ENCODE data around the gene ARHGAP26.

The ARHGAP26 gene

DNA sequence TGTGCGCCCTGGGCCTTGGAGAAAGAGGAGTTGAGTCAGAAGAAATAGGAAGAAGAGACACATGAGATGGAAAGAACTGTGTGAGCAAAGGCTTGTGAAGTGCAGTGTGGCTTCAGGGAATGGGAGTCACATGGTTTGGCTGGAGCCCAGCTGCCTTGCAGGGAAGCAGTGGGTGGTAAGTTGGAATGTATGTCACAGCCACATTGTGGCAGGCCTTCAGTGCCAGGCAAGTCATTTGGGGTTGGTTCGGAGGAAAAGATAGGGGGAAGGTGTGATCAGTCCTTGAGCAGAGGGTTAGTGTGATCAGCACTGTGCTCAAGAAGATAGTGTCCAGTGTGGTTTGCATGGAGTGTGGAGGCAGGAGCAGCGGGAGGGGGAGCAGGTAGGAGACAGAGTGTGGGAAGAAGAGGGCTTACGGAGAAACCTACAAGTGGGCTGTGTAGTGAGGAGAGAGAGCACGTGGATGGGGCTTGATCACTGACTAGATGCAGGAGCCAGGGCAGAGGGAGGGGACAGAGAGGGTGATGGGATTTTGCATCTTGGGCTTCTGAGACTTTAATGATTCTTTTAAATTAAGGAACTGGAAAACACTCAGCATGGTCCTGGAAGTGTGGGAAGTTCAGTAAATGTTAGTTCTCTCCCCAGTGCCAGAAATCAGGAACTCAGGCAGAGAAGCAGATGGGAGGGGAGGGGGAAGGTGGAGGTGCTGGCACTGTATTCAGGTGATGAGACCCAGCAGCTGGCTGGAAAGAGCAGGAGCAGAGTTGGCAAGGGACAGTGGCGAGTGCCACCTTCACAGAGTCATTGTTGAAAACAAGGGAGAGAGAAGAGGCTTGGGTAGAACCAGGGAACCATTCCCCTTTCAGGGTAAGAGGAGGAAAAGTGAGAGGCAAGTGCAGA, 46.6 kb downstream of the ARHGAP26 start:
- no peak for DNase-seq

GRCh38 chr5:142817949-142818431, 47.8 kb downstream of the ARHGAP26 start:
- DNase-seq = no peak

DNA sequence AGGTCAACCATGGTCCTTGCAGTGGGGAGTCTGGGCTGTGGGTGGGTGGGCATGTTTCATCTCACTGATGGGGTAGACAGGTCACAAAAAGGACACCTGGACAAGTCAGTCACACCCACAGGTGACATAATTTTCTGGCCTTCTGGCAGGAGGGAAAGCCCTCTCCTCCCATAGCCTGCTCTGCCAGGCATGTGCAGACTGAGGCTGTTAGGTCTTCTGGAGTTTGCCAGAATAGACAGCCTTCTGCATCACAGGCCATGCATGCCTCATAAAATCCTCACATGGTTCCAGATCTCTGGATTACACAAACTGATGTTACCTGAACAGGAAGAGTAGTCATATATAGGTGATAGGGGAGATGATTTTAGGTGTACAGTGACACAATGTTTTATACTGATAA, 49.1 kb downstream of the ARHGAP26 start:
- no peak for DNase-seq

GRCh38 chr5:142819825-142820224, 49.6 kb downstream of the ARHGAP26 start:
- DNase-seq = no peak

DNA sequence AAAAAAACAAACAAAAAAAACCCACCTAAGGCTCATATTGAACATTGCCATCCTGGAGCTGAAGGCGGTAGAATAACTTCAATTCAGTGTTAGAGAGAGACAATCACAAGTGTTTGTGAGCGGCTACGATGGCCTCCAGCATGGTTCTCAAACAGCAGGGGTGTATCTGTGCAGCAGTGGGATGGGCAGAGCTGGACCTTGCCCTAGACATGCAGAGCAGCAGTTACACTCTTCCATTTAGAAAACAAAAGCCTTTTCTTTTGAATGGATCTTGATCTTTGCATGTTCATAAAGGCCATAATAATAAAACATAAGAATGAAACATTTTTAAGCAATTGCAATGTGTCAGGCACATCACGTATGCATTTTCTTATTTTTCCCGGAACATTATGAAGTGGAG, 50.3 kb downstream of the ARHGAP26 start:
- no peak for DNase-seq

DNA sequence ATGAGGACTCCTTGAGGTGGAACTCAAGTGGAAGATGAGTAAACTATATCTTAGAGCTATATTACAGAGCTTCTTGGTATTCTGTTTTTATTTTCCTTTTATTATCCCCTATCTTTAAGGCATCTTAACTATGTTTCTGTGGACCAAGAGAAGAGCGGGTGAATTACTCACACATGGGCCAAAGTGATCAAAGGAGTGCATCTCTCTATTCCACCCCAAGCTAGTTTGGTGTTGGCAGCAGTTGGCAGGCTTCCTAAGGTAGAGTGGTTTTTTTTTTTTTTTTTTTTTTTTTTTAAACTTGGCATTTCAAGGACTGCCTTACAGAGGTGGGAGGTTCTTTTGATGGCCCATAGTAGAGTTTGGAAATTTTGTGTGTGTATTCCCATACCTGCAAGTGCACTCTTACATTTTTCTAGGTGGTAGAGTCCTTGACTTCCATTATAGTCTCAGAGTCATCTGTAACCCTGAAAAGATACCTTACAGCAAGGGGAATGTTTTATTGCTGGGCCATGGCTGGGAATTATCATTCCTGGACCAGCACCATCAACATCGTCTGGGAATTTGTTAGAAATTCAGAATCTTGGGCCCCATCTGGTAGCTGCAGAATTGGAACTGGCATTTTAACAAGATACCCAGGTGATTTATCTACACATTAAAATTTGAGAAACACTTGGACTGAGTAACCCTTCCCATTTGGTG, 51.0 kb downstream of the ARHGAP26 start:
- no peak for DNase-seq

GRCh38 chr5:142821733-142822487, 51.7 kb downstream of the ARHGAP26 start:
- no peak for DNase-seq

GRCh38 chr5:142823126-142823525, 52.9 kb downstream of the ARHGAP26 start:
- DNase-seq = no peak

DNA sequence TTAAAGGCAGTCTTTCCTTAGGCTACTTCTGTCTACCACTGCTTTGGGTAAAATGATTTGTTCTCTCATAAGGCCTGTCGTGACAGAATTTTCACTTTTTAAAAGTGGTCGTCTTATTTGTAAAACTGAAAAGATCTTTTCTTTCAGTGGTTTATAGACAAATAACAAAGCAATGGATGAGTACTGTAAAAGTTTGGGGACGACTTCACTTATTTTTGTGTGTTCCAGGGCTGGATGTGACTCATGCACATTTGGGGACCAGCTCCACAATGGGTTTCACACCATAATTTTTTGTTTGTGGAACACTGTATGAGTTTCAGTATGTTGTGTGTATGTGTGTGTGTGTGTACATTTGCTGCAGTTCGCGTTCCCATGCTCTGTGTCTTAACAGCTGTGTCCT, 53.6 kb downstream of the ARHGAP26 start:
- no peak for DNase-seq

GRCh38 chr5:142824391-142824790, 54.2 kb downstream of the ARHGAP26 start:
- no peak for DNase-seq

GRCh38 chr5:142825378-142826089, 55.4 kb downstream of the ARHGAP26 start:
- no peak for DNase-seq

- no peak for DNase-seq
Observed at GRCh38 chr5:142826093-142826492, 55.9 kb downstream of the ARHGAP26 start.

DNA sequence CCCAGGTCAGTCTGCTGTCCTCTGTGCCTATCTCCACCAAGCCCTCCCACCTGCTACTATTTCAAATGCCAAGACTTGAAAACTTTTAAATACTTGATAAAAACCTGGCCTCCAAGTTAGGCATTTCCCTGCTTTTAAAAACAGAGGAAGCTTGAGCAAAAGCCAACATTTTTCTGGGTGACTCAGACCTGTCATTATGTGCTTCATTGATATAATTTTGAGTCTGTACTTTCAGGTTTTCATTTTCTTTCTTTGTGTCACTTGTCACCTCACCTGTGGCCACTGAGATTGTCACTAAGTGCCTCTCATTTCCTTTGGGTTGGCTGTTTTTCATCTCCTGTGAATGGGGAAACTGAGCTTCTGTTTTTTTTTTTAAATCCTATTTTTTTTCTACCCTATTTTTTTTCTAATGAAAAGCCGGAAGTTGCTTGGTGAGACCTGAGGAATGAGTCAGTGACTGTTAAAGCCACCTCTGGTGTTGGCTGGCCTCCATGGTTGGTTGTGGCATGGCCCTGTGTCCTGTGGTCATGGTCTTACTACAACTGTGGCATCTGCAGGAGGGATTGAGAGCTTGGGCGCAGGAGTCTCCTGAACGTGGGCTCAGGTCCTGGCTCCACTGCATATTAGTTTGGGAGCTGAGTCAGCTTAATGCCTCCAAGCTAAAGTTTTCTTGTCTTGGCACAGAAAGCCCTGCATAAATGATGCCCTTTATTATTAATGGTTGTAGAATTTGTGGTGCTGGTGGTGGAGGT, 56.7 kb downstream of the ARHGAP26 start:
- peak; percentile 29 for DNase-seq

GRCh38 chr5:142827934-142828576, 57.9 kb downstream of the ARHGAP26 start:
- no peak for DNase-seq

DNA sequence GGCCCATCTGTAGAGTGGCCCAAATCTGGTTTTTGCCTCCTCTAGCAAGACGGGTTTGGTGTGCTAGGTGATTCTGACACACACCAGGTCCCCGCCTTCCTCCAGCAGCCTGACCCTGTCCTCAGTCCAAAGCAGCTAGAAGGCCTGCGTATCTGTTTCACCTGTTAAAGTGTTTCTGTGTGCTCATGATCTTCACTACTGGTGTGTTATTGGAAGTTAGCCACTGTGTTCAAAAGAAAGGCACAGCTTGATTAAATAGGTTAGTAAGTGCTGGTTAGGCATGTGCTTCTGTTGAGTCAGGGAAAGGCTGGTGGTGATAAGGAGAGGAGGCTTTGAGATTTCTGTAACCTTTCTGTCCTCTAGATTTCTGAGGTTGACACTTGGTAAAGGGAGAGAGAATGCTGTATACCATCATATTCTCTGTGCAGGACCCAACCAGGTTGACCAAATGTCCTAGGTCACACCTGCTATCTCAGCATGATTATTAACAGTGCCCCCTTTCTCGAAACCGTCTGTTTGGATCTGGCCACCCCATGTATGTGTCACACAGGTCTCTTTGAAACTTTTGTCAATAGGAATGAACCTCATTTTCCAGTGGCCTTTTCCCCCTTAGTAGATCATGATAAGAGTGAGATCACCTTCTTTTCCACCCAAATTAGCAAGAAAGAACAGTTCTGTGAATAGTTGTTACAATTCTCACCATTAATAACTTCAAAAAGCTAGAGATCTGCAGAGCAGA, 58.8 kb downstream of the ARHGAP26 start:
- no peak for DNase-seq

- no peak for DNase-seq
Observed at GRCh38 chr5:142829801-142830220, 59.6 kb downstream of the ARHGAP26 start.

GRCh38 chr5:142830241-142831008, 60.2 kb downstream of the ARHGAP26 start:
- DNase-seq = no peak

GRCh38 chr5:142831009-142831383, 60.8 kb downstream of the ARHGAP26 start:
- no peak for DNase-seq

DNA sequence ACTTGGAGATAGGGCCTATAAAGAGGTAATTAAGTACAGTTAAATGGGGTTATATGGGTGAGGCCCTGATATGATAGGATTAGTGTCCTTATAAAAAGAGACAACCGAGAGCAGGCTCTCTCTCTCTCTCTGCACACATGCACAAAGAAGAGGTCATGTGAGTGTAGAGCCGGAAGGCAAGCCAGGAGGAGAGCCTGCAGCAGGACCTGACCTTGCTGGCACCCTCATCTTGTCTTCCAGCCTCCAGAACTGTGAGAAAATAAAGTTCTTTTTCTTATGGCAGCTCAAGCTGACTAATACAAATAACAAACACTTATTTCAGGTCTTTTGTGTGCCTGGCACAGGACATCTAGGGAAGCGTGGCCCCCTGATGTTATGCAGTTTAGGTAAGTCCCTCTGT, 62.1 kb downstream of the ARHGAP26 start:
- no peak for DNase-seq

Measured in CD4-positive, alpha-beta T cell treated with Interleukin-21 for 1 hour (primary cell).